HepG2 (cell line): Measurements from ENCODE around the gene EFNA2. TPM values are rescaled to one million over a fixed set of nuclear protein-coding genes. Genes with fewer than 3 reads are reported as not detected.
A peak's percentile ranks its signal among the peaks of the same experiment; 100 is the strongest.

Experiments used
- EP300 ChIP-seq, 3 experiments: sonication (generic) in 1 of 3; formaldehyde crosslinking in 1 of 3; IDR thresholded peaks; 2 replicates each; pipeline versions ENCODE4 v1.5.1 to v1.6.1; 2011 to 2020; ENCODE audit warnings: low read depth in 2 of 3, low read length in 2 of 3, borderline replicate concordance in 1 of 3, improper control_type of control experiment in 1 of 3, mild to moderate bottlenecking in 1 of 3, missing genetic modification reagents in 1 of 3, moderate library complexity in 1 of 3
- HNRNPUL1 ChIP-seq: fragments of 200-400 bp; formaldehyde crosslinking; IDR thresholded peaks from 2 replicates; pipeline ENCODE4 v1.6.1; 2017; ENCODE audit warnings: low read depth, mild to moderate bottlenecking, low read length, moderate library complexity
- MXD4 ChIP-seq: IDR thresholded peaks from 2 replicates; pipeline ENCODE4 v1.6.1; 2016; ENCODE audit warnings: mild to moderate bottlenecking, missing biosample characterization, missing genetic modification reagents
- MXI1 ChIP-seq: IDR thresholded peaks from 3 replicates; pipeline ENCODE4 v1.6.1; 2012; ENCODE audit warnings: low read depth, low read length, inconsistent platforms, borderline replicate concordance
- NCOA5 ChIP-seq: sonication (generic); formaldehyde crosslinking; IDR thresholded peaks from 2 replicates; pipeline ENCODE4 v1.4.0; 2020; ENCODE audit warnings: missing genetic modification reagents
- NKX3-1 ChIP-seq: sonication (generic); formaldehyde crosslinking; IDR thresholded peaks from 2 replicates; pipeline ENCODE4 v1.5.0; 2020; ENCODE audit warnings: missing genetic modification reagents
- RBFOX2 ChIP-seq: fragments of 200-400 bp; formaldehyde crosslinking; IDR thresholded peaks from 2 replicates; pipeline ENCODE4 v1.6.1; 2017; ENCODE audit warnings: low read depth, mild to moderate bottlenecking, low read length
- SIX4 ChIP-seq: sonication (generic); formaldehyde crosslinking; IDR thresholded peaks from 2 replicates; pipeline ENCODE4 v1.4.0; 2020; ENCODE audit warnings: missing genetic modification reagents
- SOX13 ChIP-seq, 3 experiments: fragments of 450-650 bp in 1 of 3; sonication (generic) in 1 of 3; formaldehyde crosslinking in 1 of 3; IDR thresholded peaks in 2 of 3; conservative IDR thresholded peaks in 1 of 3; 2 replicates each; pipeline versions ENCODE4 v1.5.0 to v1.6.1; 2016 to 2020; ENCODE audit warnings: antibody characterized with exemption in 1 of 3, mild to moderate bottlenecking in 1 of 3, missing compliant biosample characterization in 1 of 3, missing genetic modification reagents in 1 of 3, moderate library complexity in 1 of 3
- TEAD3 ChIP-seq: optimal IDR thresholded peaks from 2 replicates; pipeline ENCODE3; 2016; ENCODE audit warnings: borderline replicate concordance
- ZNF207 ChIP-seq: fragments of 450-650 bp; IDR thresholded peaks from 2 replicates; pipeline ENCODE4 v1.6.1; 2016; ENCODE audit warnings: antibody characterized with exemption, borderline replicate concordance
- ZNF3 ChIP-seq: IDR thresholded peaks from 2 replicates; pipeline ENCODE4 v1.7.0; 2017; ENCODE audit warnings: inconsistent platforms
- ZNF598 ChIP-seq: sonication (generic); formaldehyde crosslinking; IDR thresholded peaks from 2 replicates; pipeline ENCODE4 v1.5.1; 2020; ENCODE audit warnings: mild to moderate bottlenecking, missing genetic modification reagents, borderline replicate concordance
- polyA plus RNA-seq, 8 experiments: library from polyadenylated mRNA; depleted of rRNA in 3 of 8; stranded (reverse) in 7 of 8; unstranded in 1 of 8; fragments of >200 nt; fragmentation: Illumina TruSeq in 4 of 8; extraction: Trizol in 4 of 8; gene quantifications; 2 replicates each; pipeline versions ENCODE4 v1.2.1 to v1.2.3, GENCODE V29; 2011 to 2016; ENCODE audit warnings: low read depth in 4 of 8, missing spikeins in 1 of 8, mixed read lengths in 1 of 8; ENCODE audit not compliant: insufficient read depth in 1 of 8
- total RNA-seq, 5 experiments: library from RNA; depleted of rRNA; stranded (reverse); fragments of >200 nt; fragmentation: Illumina TruSeq; extraction: Trizol; gene quantifications; 2 replicates each; pipeline ENCODE4 v1.2.3, GENCODE V29; 2016; ENCODE audit warnings: low read depth in 1 of 5
- TF ChIP-seq, protein P1 (sequence below): sonication (generic); formaldehyde crosslinking; IDR thresholded peaks from 2 replicates; pipeline ENCODE4 v1.5.0; 2020; ENCODE audit warnings: missing genetic modification reagents, mild to moderate bottlenecking, borderline replicate concordance
- TF ChIP-seq, protein P2 (sequence below): sonication (generic); formaldehyde crosslinking; IDR thresholded peaks from 2 replicates; pipeline ENCODE4 v1.4.0; 2020; ENCODE audit warnings: missing genetic modification reagents
- TF ChIP-seq, protein P3 (sequence below): sonication (generic); formaldehyde crosslinking; IDR thresholded peaks from 2 replicates; pipeline ENCODE4 v1.8.1; 2022; ENCODE audit warnings: low read depth, mild to moderate bottlenecking, missing genetic modification reagents
- TF ChIP-seq, protein P4 (sequence below): sonication (generic); formaldehyde crosslinking; IDR thresholded peaks from 2 replicates; pipeline ENCODE4 v1.5.0; 2020; ENCODE audit warnings: mild to moderate bottlenecking, missing genetic modification reagents
- TF ChIP-seq, protein P5 (sequence below): sonication (generic); formaldehyde crosslinking; conservative IDR thresholded peaks from 2 replicates; pipeline ENCODE4 v1.4.0; 2020; ENCODE audit warnings: missing genetic modification reagents
- TF ChIP-seq, protein P6 (sequence below): sonication (generic); formaldehyde crosslinking; IDR thresholded peaks from 2 replicates; pipeline ENCODE4 v1.5.1; 2020; ENCODE audit warnings: mild to moderate bottlenecking, missing genetic modification reagents, moderate library complexity

Gene EFNA2
- total and polyA plus RNA-seq, 2 of the 13 experiments (the other 11 are each of a cell fraction or from before 2014, with no cell fraction given), result 6.0 to 9.9 TPM

DNA sequence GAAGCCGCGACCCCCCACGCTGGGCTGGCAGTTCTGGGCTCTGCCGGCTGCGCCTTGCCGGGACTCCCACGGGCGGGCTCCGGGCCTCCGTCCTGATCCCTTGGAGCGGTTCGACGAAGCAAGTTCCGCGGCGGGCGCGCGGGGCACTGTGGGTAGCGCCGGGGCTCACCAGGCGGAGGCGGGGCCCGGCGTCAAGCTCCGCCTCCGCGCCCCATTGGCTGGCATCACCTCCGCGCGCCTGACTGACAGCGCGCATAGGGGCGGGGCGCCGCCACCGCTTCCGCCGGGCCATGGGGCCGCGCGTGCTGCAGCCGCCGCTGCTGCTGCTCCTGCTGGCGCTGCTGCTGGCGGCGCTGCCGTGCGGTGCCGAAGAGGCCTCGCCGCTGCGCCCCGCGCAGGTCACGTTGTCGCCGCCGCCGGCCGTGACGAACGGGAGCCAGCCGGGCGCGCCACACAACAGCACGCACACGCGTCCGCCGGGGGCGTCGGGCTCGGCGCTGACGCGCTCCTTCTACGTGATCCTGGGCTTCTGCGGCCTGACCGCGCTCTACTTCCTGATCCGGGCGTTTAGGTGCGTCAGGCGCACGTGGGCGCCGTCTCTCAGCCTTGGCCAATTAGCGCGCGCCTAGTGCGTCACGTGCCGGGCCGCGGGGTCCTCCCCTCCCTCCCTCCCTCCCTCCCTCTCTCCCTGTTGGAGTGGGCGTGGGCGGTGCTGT is 10.3 kb upstream of the EFNA2 start, which contains the start of gene FAM174C (continued):
- TF ChIP-seq, protein P1, sequence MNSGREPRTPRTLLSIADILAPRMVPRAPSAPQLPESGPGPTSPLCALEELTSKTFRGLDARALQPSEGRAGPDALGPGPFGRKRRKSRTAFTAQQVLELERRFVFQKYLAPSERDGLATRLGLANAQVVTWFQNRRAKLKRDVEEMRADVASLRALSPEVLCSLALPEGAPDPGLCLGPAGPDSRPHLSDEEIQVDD (CRISPR knock-in tag), result no peak; the same call in 1 of the 2 replicates
- TF ChIP-seq MXI1 (peak; percentile 48; the same call in 1 of the 3 replicates), ZNF598 (no peak), TEAD3 (CRISPR knock-in tag) (no peak), NKX3-1 (CRISPR knock-in tag) (peak; percentile 31; the same call in 1 of the 2 replicates), MXD4 (CRISPR knock-in tag) (peak; percentile 23; the same call in 1 of the 2 replicates), EP300 (IDR thresholded peaks at IDR 0.05; ENCODE audit: low read depth in 2 of 2, low read length in 2 of 2) (0 out of 4 replicates have a peak, but pooled peaks of 1 of the 2 experiments have one; percentile 16), EP300 (CRISPR knock-in tag; IDR thresholded peaks at IDR 0.05; ENCODE audit: borderline replicate concordance) (no peak), ZNF3 (CRISPR knock-in tag) (no peak), ZNF207 (no peak), SIX4 (CRISPR knock-in tag) (no peak), HNRNPUL1 (no peak; the same call in 1 of the 2 replicates), RBFOX2 (peak; percentile 95), SOX13 (IDR thresholded peaks at IDR 0.05) (no peak), SOX13 (CRISPR knock-in tag; conservative IDR thresholded peaks at IDR 0.05 in 1 of 2, IDR thresholded peaks at IDR 0.05 in 1 of 2) (0 out of 4 replicates have a peak, but pooled peaks of 1 of the 2 experiments have one; percentile 70), NCOA5 (CRISPR knock-in tag) (no peak)
- TF ChIP-seq, protein P2, sequence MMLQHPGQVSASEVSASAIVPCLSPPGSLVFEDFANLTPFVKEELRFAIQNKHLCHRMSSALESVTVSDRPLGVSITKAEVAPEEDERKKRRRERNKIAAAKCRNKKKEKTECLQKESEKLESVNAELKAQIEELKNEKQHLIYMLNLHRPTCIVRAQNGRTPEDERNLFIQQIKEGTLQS, result no peak
- TF ChIP-seq, protein P3, sequence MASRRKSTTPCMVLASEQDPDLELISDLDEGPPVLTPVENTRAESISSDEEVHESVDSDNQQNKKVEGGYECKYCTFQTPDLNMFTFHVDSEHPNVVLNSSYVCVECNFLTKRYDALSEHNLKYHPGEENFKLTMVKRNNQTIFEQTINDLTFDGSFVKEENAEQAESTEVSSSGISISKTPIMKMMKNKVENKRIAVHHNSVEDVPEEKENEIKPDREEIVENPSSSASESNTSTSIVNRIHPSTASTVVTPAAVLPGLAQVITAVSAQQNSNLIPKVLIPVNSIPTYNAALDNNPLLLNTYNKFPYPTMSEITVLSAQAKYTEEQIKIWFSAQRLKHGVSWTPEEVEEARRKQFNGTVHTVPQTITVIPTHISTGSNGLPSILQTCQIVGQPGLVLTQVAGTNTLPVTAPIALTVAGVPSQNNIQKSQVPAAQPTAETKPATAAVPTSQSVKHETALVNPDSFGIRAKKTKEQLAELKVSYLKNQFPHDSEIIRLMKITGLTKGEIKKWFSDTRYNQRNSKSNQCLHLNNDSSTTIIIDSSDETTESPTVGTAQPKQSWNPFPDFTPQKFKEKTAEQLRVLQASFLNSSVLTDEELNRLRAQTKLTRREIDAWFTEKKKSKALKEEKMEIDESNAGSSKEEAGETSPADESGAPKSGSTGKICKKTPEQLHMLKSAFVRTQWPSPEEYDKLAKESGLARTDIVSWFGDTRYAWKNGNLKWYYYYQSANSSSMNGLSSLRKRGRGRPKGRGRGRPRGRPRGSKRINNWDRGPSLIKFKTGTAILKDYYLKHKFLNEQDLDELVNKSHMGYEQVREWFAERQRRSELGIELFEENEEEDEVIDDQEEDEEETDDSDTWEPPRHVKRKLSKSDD (CRISPR knock-in tag), result no peak; the same call in 1 of the 2 replicates
- TF ChIP-seq, protein P4, sequence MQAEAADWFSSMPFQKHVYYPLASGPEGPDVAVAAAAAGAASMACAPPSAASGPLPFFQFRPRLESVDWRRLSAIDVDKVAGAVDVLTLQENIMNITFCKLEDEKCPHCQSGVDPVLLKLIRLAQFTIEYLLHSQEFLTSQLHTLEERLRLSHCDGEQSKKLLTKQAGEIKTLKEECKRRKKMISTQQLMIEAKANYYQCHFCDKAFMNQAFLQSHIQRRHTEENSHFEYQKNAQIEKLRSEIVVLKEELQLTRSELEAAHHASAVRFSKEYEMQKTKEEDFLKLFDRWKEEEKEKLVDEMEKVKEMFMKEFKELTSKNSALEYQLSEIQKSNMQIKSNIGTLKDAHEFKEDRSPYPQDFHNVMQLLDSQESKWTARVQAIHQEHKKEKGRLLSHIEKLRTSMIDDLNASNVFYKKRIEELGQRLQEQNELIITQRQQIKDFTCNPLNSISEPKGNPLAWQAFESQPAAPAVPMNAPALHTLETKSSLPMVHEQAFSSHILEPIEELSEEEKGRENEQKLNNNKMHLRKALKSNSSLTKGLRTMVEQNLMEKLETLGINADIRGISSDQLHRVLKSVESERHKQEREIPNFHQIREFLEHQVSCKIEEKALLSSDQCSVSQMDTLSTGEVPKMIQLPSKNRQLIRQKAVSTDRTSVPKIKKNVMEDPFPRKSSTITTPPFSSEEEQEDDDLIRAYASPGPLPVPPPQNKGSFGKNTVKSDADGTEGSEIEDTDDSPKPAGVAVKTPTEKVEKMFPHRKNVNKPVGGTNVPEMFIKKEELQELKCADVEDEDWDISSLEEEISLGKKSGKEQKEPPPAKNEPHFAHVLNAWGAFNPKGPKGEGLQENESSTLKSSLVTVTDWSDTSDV (CRISPR knock-in tag), result 0 out of 2 replicates have a peak, but pooled peaks have one; percentile 17
- TF ChIP-seq, protein P5, sequence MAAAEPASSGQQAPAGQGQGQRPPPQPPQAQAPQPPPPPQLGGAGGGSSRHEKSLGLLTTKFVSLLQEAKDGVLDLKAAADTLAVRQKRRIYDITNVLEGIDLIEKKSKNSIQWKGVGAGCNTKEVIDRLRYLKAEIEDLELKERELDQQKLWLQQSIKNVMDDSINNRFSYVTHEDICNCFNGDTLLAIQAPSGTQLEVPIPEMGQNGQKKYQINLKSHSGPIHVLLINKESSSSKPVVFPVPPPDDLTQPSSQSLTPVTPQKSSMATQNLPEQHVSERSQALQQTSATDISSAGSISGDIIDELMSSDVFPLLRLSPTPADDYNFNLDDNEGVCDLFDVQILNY (CRISPR knock-in tag), result no peak; the same call in 1 of the 2 replicates
- TF ChIP-seq, protein P6, sequence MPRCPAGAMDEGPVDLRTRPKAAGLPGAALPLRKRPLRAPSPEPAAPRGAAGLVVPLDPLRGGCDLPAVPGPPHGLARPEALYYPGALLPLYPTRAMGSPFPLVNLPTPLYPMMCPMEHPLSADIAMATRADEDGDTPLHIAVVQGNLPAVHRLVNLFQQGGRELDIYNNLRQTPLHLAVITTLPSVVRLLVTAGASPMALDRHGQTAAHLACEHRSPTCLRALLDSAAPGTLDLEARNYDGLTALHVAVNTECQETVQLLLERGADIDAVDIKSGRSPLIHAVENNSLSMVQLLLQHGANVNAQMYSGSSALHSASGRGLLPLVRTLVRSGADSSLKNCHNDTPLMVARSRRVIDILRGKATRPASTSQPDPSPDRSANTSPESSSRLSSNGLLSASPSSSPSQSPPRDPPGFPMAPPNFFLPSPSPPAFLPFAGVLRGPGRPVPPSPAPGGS, result peak; percentile 98
